MM.1S (cell line): ENCODE data around the gene S100Z.
"Not testable (repeated sequence)": the region's sequence is repeated elsewhere in the genome, so short reads cannot be mapped to it uniquely, and the experiment has no call there.

Source experiments
- EZH2 ChIP-seq: fragments of 300-600 bp; sonication (generic); optimal IDR thresholded peaks from 2 replicates; pipeline ENCODE3; 2017; ENCODE audit warnings: low read depth, mild to moderate bottlenecking, antibody characterized with exemption, low read length, mixed read lengths
- EZH2phosphoT487 ChIP-seq: fragments of 300-600 bp; sonication (generic); IDR thresholded peaks from 2 replicates; pipeline ENCODE4 v1.6.1; 2018; ENCODE audit warnings: antibody characterized with exemption, low read length
- TF ChIP-seq, protein P1 (sequence below): fragments of 300-600 bp; sonication (generic); IDR thresholded peaks from 2 replicates; pipeline ENCODE4 v1.5.1; 2016; ENCODE audit warnings: antibody characterized with exemption, low read length, mixed read lengths

DNA sequence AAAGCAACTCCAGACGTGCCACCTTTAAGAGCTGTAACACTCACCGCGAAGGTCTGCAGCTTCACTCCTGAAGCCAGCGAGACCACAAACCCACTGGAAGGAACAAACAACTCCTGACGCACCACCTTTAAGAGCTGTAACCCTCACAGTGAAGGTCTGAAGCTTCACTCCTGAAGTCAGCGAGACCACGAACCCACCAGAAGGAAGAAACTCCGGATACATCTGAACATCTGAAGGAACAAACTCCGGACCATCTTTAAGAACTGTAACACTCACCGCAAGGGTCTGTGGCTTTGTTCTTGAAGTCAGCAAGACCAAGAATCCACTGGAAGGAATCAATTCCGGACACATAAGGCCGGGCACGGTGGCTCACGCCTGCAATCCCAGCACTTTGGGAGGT, 64.9 kb downstream of the S100Z start:
- TF ChIP-seq, protein P1, sequence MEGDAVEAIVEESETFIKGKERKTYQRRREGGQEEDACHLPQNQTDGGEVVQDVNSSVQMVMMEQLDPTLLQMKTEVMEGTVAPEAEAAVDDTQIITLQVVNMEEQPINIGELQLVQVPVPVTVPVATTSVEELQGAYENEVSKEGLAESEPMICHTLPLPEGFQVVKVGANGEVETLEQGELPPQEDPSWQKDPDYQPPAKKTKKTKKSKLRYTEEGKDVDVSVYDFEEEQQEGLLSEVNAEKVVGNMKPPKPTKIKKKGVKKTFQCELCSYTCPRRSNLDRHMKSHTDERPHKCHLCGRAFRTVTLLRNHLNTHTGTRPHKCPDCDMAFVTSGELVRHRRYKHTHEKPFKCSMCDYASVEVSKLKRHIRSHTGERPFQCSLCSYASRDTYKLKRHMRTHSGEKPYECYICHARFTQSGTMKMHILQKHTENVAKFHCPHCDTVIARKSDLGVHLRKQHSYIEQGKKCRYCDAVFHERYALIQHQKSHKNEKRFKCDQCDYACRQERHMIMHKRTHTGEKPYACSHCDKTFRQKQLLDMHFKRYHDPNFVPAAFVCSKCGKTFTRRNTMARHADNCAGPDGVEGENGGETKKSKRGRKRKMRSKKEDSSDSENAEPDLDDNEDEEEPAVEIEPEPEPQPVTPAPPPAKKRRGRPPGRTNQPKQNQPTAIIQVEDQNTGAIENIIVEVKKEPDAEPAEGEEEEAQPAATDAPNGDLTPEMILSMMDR: not testable (repeated sequence)
- not testable (repeated sequence) for TF ChIP-seq EZH2, EZH2phosphoT487
